Activated naive CD8-positive, alpha-beta T cell treated with anti-CD3 and anti-CD28 coated beads for 36 hours (primary cell): Measurements from ENCODE around the gene CSTF3. TPM values are rescaled to one million over a fixed set of nuclear protein-coding genes. Genes with fewer than 3 reads are reported as not detected.
"Not testable (repeated sequence)": the region's sequence is repeated elsewhere in the genome, so short reads cannot be mapped to it uniquely, and the experiment has no call there.

Experiments
- DNase-seq: peaks from one replicate; pipeline ENCODE4 v3.0.0; 2021
- H3K27ac Mint-ChIP-seq: one replicate; pipeline ENCODE4 v1.8.0; 2022; ENCODE audit warnings: mild to moderate bottlenecking, moderate library complexity, mixed read lengths
- H3K27me3 Mint-ChIP-seq: one replicate; pipeline ENCODE4 v1.8.0; 2022; ENCODE audit warnings: mild to moderate bottlenecking, mixed read lengths
- H3K36me3 Mint-ChIP-seq: one replicate; pipeline ENCODE4 v1.8.0; 2021; ENCODE audit warnings: mild to moderate bottlenecking, mixed read lengths
- H3K4me1 Mint-ChIP-seq: one replicate; pipeline ENCODE4 v1.8.0; 2021; ENCODE audit warnings: mixed read lengths
- H3K4me3 Mint-ChIP-seq: one replicate; pipeline ENCODE4 v1.8.0; 2022; ENCODE audit warnings: mild to moderate bottlenecking, moderate library complexity, mixed read lengths
- H3K9me3 Mint-ChIP-seq: one replicate; pipeline ENCODE4 v1.8.0; 2022; ENCODE audit warnings: mixed read lengths
- total RNA-seq, 2 experiments: library from RNA; stranded (reverse); gene quantifications; one replicate each; pipeline ENCODE4 v1.2.3, GENCODE V29; 2021

CSTF3 gene
- total RNA-seq, 2 experiments from 2014 or later, result 38.7 to 45.1 TPM

- not testable (repeated sequence) for H3K9me3 Mint-ChIP-seq, H3K4me3 Mint-ChIP-seq, DNase-seq, H3K36me3 Mint-ChIP-seq, H3K27ac Mint-ChIP-seq, H3K27me3 Mint-ChIP-seq
- H3K4me1 Mint-ChIP-seq, result peaks cover 15% of the 10 kb centered on the region
Observed at GRCh38 chr11:33176760-33177159, 15.5 kb upstream of the CSTF3 start.

DNA sequence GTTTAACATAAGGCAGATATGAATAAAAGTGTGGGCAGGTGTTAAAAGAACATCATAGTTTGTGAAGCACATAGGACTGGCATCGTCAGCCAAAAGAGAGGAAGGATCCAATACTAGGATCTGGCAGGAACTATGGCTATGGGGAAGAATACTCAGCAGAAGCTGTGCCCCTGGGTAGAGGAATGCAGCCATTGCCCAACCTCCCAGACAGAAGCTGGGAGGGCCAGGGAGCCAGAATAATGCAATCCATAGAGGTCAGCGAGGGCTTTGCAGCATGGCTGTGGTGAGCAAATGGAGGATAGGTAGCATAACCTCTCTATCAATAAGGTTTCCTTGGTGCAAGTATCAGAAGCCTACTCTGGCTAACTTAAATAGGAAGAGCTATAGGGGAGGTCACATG lies 11.7 kb upstream of the CSTF3 start:
- no peak overlapping the region for H3K27ac Mint-ChIP-seq
- H3K4me1 Mint-ChIP-seq, result no peaks in the 10 kb centered on the region
- no peak for DNase-seq
- no peaks in the 10 kb centered on the region for H3K9me3 Mint-ChIP-seq
- no peaks in the 10 kb centered on the region for H3K27me3 Mint-ChIP-seq
- H3K36me3 Mint-ChIP-seq, result no peaks in the 10 kb centered on the region
- H3K4me3 Mint-ChIP-seq, result no peak overlapping the region

GRCh38 chr11:33172345-33172744 lies 11.1 kb upstream of the CSTF3 start:
- no peaks in the 10 kb centered on the region for H3K9me3 Mint-ChIP-seq

GRCh38 chr11:33171251-33171650 lies 10.0 kb upstream of the CSTF3 start:
- H3K4me1 Mint-ChIP-seq, result no peaks in the 10 kb centered on the region
- no peak for DNase-seq
- no peak overlapping the region for H3K27ac Mint-ChIP-seq
- no peaks in the 10 kb centered on the region for H3K27me3 Mint-ChIP-seq
- H3K4me3 Mint-ChIP-seq, result no peak overlapping the region
- no peaks in the 10 kb centered on the region for H3K36me3 Mint-ChIP-seq
- no peaks in the 10 kb centered on the region for H3K9me3 Mint-ChIP-seq

More at GRCh38 chr11:33172345-33172744, 11.1 kb upstream of the CSTF3 start:
- H3K36me3 Mint-ChIP-seq, result no peaks in the 10 kb centered on the region
- no peak overlapping the region for H3K4me3 Mint-ChIP-seq
- H3K27ac Mint-ChIP-seq, result no peak overlapping the region
- no peaks in the 10 kb centered on the region for H3K27me3 Mint-ChIP-seq
- DNase-seq, result no peak
- no peaks in the 10 kb centered on the region for H3K4me1 Mint-ChIP-seq

GRCh38 chr11:33168709-33169200 lies 7.5 kb upstream of the CSTF3 start:
- Mint-ChIP-seq H3K27me3 (no peaks in the 10 kb centered on the region), H3K27ac (no peak overlapping the region), H3K9me3 (no peaks in the 10 kb centered on the region), H3K4me1 (no peaks in the 10 kb centered on the region), H3K4me3 (no peak overlapping the region), H3K36me3 (no peaks in the 10 kb centered on the region)
- DNase-seq, result no peak

GRCh38 chr11:33162831-33163230 lies 1.6 kb upstream of the CSTF3 start:
- Mint-ChIP-seq H3K27me3 (no peaks in the 10 kb centered on the region), H3K4me3 (peak overlapping the region; percentile 62), H3K4me1 (peaks cover 26% of the 10 kb centered on the region), H3K9me3 (no peaks in the 10 kb centered on the region), H3K27ac (no peak overlapping the region), H3K36me3 (peaks cover 36% of the 10 kb centered on the region)
- DNase-seq, result no peak

DNA sequence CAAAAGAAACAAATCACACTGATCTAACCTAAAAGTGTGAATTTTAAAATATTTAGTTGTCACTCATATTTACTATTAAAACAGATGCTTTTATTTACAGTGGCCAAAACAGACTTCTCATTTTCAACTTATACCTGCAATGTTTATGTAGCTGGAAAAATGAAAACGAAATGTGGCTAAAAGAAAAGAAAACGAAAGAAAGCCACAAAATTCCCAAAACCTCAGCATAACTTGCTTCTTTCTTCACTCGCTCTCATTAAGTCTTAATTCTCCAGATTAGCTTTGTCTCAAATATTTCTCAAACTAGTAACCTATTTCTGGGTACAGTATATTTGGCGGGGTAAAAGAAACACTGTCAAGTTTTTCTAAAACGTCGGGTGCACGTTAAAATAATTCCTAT lies 693 bp downstream of the CSTF3 start:
- Mint-ChIP-seq H3K9me3 (no peaks in the 10 kb centered on the region), H3K4me3 (peak overlapping the region; percentile 98), H3K27me3 (no peaks in the 10 kb centered on the region), H3K27ac (peak overlapping the region; percentile 99), H3K36me3 (peaks cover 47% of the 10 kb centered on the region), H3K4me1 (peaks cover 44% of the 10 kb centered on the region)
- DNase-seq, result no peak

DNA sequence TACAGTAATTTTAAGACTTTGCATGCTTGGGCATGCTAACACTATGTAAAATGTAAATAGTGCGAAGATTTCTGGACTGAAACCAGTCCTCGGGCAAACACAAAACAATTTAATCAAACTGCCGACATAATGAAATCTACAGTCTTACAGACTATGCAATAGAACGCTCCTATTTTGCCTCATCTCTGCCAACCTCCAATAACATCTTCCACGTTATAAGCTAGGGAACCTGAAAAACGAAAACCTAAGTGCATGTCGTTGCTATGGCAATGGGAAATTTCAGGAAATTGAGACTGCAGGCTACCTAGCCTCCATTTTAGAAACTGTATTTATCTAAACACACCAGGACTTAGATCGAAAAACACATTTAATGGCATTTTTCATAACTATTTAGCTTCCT lies 1.1 kb downstream of the CSTF3 start:
- H3K36me3 Mint-ChIP-seq, result peaks cover 50% of the 10 kb centered on the region
- peak overlapping the region; percentile 98 for H3K4me3 Mint-ChIP-seq
- DNase-seq, result no peak
- no peaks in the 10 kb centered on the region for H3K27me3 Mint-ChIP-seq
- H3K9me3 Mint-ChIP-seq, result no peaks in the 10 kb centered on the region
- peak overlapping the region; percentile 99 for H3K27ac Mint-ChIP-seq
- H3K4me1 Mint-ChIP-seq, result peaks cover 48% of the 10 kb centered on the region

- DNase-seq, H3K27me3 Mint-ChIP-seq, H3K9me3 Mint-ChIP-seq, H3K27ac Mint-ChIP-seq: not testable (repeated sequence)
- Mint-ChIP-seq H3K36me3 (peaks cover 57% of the 10 kb centered on the region), H3K4me3 (peak overlapping the region; percentile 98), H3K4me1 (peaks cover 53% of the 10 kb centered on the region)
Observed at GRCh38 chr11:33159378-33159867, 1.9 kb downstream of the CSTF3 start.

GRCh38 chr11:33158596-33159275 lies 2.5 kb downstream of the CSTF3 start:
- no peaks in the 10 kb centered on the region for H3K27me3 Mint-ChIP-seq
- no peak for DNase-seq
- peaks cover 53% of the 10 kb centered on the region for H3K4me1 Mint-ChIP-seq
- no peaks in the 10 kb centered on the region for H3K9me3 Mint-ChIP-seq
- H3K4me3 Mint-ChIP-seq, result peak overlapping the region; percentile 98
- peak overlapping the region; percentile 4 for H3K27ac Mint-ChIP-seq
- H3K36me3 Mint-ChIP-seq, result peaks cover 58% of the 10 kb centered on the region

GRCh38 chr11:33157103-33158027 lies 3.9 kb downstream of the CSTF3 start:
- Mint-ChIP-seq H3K36me3 (peaks cover 63% of the 10 kb centered on the region), H3K9me3 (no peaks in the 10 kb centered on the region), H3K4me3 (peak overlapping the region; percentile 43), H3K4me1 (peaks cover 54% of the 10 kb centered on the region), H3K27me3 (no peaks in the 10 kb centered on the region), H3K27ac (no peak overlapping the region)
- DNase-seq, result no peak

- Mint-ChIP-seq H3K27ac (no peak overlapping the region), H3K4me1 (peaks cover 34% of the 10 kb centered on the region), H3K9me3 (no peaks in the 10 kb centered on the region), H3K4me3 (no peak overlapping the region), H3K36me3 (peaks cover 39% of the 10 kb centered on the region), H3K27me3 (no peaks in the 10 kb centered on the region)
- DNase-seq, result no peak
Observed at GRCh38 chr11:33151399-33151798, 9.9 kb downstream of the CSTF3 start.

GRCh38 chr11:33147559-33147958 lies 13.7 kb downstream of the CSTF3 start:
- peaks cover 22% of the 10 kb centered on the region for H3K4me1 Mint-ChIP-seq
- no peak overlapping the region for H3K4me3 Mint-ChIP-seq
- DNase-seq, result no peak
- no peak overlapping the region for H3K27ac Mint-ChIP-seq
- H3K9me3 Mint-ChIP-seq, result no peaks in the 10 kb centered on the region
- peaks cover 25% of the 10 kb centered on the region for H3K36me3 Mint-ChIP-seq
- no peaks in the 10 kb centered on the region for H3K27me3 Mint-ChIP-seq

DNA sequence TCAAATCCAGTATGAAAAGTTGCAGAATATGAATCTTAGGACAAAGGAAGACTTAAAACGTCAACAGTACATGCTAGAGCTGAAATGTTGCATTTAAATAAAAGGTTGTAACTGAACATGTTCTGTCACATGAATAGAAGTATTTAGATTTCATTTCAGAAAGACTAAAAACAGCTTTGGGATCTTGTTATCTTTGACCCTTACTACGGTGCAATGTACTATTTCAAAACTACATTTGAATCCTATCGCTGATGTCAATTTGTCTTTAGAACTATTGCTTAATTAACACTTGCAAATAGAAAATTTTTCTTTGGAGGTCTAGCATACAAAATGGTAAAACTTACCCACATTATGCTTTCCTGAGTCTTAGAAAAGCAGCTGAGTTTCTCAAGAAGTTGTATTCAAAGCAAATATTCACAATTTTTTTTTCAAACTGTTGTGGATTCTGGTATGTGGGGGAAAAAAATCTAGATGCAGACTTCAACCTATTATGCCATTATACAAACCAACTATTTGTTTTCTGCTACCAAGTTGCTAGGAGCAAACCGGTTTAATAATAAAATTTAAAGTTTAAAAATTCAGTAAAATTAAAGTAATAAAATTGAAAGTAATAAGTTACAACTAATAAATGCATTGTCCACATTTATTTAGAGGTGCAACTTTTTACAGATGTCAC lies 25.4 kb downstream of the CSTF3 start:
- Mint-ChIP-seq H3K27ac (no peak overlapping the region), H3K4me1 (peaks cover 10% of the 10 kb centered on the region), H3K27me3 (no peaks in the 10 kb centered on the region), H3K36me3 (peaks cover 18% of the 10 kb centered on the region), H3K4me3 (no peak overlapping the region), H3K9me3 (no peaks in the 10 kb centered on the region)
- no peak for DNase-seq

DNA sequence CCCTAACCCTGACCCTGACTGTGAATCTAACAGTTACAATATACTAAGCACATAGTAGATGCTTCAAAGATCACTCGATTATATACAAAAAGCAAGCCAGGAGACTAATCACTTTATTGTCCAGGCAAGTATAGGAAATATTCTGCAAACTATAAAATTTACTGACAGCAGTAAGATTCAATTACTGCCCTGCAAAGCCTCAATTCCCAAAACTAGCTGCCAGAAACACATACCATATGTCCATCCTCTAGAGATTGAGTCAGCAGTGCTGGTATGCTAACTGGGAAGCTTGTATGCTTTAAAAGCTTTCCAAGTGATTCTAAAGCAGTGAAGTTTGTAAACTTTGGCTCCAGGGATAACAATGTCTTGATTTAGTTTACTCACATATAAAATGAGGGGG lies 26.1 kb downstream of the CSTF3 start:
- no peaks in the 10 kb centered on the region for H3K9me3 Mint-ChIP-seq
- no peak overlapping the region for H3K4me3 Mint-ChIP-seq
- peaks cover 18% of the 10 kb centered on the region for H3K36me3 Mint-ChIP-seq
- no peaks in the 10 kb centered on the region for H3K27me3 Mint-ChIP-seq
- H3K27ac Mint-ChIP-seq, result no peak overlapping the region
- no peak for DNase-seq
- H3K4me1 Mint-ChIP-seq, result peaks cover 10% of the 10 kb centered on the region
